ENCODE data around the gene SLC1A2.

DNA sequence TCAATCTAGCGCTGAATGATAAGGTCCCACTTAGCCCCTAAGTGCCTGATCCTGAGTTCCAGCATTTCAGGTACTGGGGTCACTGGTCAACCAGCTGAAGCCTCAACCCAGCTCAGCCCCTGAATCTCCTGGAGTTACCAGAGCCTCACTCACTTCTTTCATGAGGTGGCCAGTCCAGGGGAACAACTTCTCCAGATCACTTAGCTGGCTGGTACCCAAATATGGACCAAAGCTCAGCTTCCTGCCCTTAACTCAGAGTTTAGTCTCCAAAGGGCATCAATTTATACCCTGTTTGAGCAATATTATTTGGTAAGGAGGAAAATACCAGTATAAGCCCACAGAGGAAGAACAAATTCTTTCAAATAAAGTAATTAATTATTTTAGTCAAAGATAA, 105.6 kb downstream of the SLC1A2 start:
- TF ChIP-seq, protein P1, sequence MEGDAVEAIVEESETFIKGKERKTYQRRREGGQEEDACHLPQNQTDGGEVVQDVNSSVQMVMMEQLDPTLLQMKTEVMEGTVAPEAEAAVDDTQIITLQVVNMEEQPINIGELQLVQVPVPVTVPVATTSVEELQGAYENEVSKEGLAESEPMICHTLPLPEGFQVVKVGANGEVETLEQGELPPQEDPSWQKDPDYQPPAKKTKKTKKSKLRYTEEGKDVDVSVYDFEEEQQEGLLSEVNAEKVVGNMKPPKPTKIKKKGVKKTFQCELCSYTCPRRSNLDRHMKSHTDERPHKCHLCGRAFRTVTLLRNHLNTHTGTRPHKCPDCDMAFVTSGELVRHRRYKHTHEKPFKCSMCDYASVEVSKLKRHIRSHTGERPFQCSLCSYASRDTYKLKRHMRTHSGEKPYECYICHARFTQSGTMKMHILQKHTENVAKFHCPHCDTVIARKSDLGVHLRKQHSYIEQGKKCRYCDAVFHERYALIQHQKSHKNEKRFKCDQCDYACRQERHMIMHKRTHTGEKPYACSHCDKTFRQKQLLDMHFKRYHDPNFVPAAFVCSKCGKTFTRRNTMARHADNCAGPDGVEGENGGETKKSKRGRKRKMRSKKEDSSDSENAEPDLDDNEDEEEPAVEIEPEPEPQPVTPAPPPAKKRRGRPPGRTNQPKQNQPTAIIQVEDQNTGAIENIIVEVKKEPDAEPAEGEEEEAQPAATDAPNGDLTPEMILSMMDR (IDR thresholded peaks at IDR 0.05) = no peak
- TF ChIP-seq POLR2A (IDR thresholded peaks at IDR 0.05) = no peak
